Activated effector memory CD4-positive, alpha-beta T cell treated with anti-CD3 and anti-CD28 coated beads, Interleukin-2, amount 50 U/mL, for 16 hours (primary cell): Measurements from ENCODE around the gene CXCL14.

Experiments used
- DNase-seq: peaks from one replicate; pipeline ENCODE4 v3.0.0-alpha.2; 2020

The CXCL14 gene

DNA sequence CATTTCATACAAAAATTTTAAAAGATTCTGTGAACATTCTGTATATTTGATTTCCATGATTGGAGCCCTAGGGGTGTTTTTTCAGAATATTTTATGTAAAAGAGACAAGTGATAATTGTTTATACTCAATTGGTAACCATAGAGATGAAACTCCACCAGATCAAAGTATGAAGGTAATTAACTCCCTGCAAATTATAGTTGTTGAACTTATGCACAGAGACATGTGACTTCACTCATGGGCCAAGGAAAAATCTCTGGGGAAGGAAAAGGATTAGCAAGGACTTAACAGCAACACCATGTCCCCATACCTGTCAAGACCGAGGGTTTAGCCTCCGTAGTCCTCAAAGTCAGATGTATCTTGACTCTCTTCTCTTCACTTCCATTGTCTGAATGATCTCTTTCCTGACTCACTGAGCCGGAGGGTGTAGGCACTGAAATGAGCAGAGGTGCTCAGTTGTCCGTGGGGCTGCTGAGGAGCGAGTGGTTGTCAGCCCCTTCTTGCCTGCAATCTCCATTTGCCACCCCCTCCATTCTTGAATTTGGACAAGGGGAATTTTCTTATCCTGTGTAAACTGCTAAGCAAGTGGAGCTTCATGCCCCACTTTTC, 17.5 kb upstream of the CXCL14 start:
- DNase-seq: no peak

- DNase-seq: no peak
Measured at GRCh38 chr5:135594416-135594960, 15.7 kb upstream of the CXCL14 start.

- DNase-seq: no peak
Measured at GRCh38 chr5:135593886-135594285, 15.1 kb upstream of the CXCL14 start.

GRCh38 chr5:135593141-135593540, 14.3 kb upstream of the CXCL14 start:
- DNase-seq: no peak

- DNase-seq: no peak
Measured at GRCh38 chr5:135592312-135593045, 13.7 kb upstream of the CXCL14 start.

- no peak for DNase-seq
Measured at GRCh38 chr5:135591277-135591676, 12.5 kb upstream of the CXCL14 start.

DNA sequence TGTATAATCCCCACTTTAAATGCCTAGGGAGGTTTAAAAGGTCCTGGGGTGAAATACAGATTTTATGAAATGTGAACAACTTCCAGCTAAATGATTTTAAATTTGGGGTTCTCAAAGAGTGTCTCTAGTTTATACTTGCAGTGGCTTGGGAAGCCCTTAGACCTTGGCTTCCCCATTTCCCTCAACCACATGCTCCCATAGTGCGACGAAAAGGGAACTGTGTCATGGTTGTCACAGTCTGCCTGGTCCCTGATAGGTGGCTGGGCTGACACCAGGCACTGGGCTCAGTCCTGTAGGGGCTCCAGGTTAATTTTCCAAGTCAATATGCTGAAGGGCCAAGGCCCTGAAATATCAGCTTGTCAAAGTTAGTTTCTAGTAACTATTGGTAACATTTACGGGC, 10.4 kb upstream of the CXCL14 start:
- no peak for DNase-seq

GRCh38 chr5:135587721-135588663, 9.2 kb upstream of the CXCL14 start:
- no peak for DNase-seq

- no peak for DNase-seq
Measured at GRCh38 chr5:135584918-135585317, 6.1 kb upstream of the CXCL14 start.

DNA sequence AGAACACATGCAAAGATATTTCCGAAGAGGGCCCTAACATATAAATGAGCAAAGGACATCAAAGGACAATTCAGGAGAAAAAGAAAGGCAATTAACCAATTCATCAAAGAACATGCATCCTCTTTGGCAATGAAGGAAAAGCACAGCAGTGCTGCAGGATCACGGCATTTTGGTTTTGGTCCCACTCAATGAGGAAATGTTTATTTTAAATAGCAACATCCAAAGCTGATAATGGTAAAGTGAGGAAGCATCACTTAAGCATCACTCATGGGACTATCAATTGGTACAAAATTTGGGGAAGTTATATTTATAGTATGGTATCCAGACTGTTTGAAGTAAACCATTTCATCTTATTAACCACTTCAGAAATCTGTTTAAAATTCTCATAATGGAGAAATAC, 5.5 kb upstream of the CXCL14 start:
- no peak for DNase-seq

- DNase-seq: no peak
Measured at GRCh38 chr5:135582099-135582781, 3.4 kb upstream of the CXCL14 start.

GRCh38 chr5:135578305-135578684, 496 bp downstream of the CXCL14 start:
- DNase-seq: no peak

DNA sequence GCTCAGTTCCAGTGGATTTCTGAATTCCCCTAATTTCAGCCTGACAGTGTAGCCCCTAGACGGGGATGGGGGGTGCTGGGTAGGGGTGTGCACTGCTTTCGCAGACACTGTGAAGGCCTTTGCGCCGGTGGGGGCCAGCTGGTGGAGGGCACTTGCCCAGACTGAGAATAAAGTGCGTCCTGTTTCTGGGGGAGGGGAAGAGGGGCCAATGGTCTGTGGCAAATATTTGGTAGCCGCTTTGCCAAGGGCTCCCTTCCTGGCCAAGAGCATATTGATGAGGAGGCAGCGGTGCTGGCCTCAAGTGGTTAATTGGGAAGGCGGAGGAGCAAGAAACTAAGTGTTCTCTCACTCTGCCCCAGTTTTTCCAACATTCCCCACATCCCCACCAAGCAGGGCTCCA, 1.4 kb downstream of the CXCL14 start:
- DNase-seq: no peak

GRCh38 chr5:135576075-135576599, 2.7 kb downstream of the CXCL14 start:
- DNase-seq: no peak

DNA sequence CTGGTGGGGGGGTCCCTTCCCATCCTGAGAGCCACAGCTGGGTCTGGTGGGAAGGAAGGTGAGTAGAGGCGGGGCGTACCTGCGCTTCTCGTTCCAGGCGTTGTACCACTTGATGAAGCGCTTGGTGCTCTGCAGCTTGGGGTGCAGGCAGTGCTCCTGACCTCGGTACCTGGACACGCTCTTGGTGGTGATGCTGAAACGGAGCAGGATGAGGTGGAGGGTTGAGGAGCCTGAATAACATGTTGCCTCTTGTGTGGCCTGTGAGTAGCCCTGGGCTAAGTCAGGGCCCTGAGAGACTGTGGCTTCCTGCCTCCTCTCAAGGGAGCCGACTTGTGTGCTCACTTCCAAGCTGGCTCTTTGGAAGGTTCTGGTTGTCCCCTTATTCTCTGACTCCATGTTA, 4.3 kb downstream of the CXCL14 start:
- no peak for DNase-seq

- DNase-seq: no peak
Measured at GRCh38 chr5:135571902-135572301, 6.9 kb downstream of the CXCL14 start.

DNA sequence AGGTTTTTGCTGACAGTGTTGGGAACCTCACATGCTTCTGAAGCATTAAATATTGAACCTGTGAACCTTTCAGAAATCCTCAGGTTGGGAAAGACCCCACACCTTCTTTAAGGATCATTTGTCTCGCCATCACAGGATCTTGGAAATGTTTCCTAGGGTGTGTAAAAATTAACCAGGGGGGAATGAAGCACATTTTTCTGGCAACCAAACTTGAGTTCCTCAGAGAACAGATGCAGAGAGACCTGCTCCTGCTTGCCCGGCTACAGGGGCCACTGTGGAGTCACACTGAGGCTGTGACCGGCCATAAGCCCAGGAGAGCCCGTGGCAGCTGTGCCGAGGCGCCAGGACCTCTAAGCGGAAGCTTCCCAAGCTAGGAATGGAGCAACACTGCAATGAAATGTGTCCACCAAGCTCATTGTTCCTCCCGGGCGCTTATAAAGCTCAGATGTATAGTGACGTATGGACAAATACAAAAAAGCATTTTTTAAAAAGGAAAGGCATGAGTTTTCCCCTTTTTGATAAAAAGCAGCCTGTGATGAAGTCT, 7.7 kb downstream of the CXCL14 start:
- DNase-seq: no peak

GRCh38 chr5:135570453-135570764, 8.4 kb downstream of the CXCL14 start:
- DNase-seq: no peak

DNA sequence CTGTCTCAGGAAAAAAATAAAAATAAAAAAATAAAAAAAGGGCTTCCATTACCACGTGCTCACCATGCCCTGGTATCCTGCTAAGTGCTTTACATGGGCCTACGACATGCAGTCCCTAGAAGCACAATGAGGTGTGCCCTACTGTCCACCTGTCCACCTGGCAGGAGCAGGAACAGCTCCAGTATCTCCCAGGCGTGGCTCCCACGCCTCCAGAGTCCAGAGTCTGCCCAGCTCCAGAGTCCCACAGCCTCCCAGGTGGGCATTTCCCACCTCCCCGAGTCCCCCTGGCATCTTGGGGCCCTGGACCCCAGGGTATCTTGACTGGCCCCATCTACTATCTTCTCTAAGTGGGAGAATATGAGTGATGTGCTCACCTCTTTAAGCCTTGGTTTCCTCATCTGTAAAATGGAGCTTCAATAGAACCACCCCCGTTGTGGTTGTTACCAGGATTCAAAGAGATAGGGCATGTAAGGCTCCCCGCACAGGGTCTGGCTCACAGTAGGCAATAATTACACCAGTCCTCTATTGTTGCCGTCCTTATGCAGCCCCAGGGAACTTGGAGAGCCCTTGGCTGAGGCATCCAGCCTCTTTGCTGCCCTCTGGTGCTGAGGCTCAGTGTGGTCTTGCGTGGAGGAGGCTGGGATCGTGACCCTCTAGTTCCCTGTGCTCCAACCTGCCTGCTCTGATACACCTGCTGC, 8.9 kb downstream of the CXCL14 start:
- DNase-seq: no peak

DNA sequence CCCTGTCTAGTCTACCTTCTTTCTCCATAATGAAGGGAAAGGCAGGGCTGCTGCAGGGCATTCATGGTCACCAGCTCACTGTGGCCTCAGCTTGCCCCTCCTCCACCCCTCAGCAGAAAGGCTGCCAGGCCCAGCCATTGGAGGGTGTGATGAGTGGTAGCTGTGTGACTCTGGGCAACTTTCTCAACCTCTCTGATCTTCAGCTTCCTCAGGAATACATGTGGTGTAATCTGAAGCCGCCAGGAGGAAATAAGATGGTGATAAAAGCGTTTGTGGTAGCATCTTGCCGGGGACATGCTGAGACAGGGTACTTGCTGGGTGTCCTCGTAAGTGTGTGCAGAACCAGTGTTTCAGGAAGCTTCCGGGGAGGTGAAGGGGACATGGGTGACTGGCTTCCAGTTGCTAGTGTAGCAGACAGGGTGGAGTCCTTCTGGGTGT, 9.8 kb downstream of the CXCL14 start:
- DNase-seq: no peak

DNA sequence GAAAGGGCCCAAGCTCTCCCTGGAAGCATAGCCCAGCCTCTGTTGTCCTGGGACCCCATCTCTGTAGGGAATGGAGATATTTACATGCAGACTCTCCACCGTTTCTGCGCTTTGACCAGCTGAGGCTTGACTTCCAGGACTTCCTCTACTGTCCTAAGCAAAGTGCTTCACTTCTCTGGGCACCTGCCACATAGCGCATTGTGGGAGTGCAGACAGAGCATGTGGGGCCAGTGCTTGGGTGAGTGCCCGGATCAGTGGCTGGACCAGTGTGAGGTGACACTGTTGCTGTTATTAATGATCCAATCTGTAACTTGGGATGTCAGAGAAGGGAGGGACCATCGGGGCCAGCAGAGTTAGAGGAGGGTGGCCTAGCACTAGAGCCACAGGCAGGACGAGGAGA, 10.5 kb downstream of the CXCL14 start:
- DNase-seq: no peak

DNA sequence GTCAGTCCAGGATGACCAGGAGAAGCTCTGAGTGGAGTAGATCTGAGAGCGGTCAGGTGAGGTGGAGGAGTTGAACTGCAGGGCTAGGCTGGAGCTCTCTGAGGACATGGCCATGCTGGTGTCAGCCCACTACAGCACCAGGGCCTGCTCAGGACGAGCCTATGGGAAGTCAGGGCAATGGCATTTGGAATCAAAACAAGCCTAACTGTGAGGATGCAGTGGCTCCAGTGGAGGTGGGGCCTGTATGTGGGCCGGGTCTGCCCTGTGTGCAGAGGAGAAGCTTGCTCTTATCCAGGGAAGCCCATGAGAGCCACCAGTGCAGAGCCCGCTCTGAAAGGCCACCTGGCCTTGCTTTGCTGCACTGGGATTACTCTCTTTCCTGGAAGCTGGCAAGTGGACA, 11.1 kb downstream of the CXCL14 start:
- no peak for DNase-seq
